A673 (cell line): ENCODE measurements around the gene HDAC10.

Experiments used
- CTCF ChIP-seq: fragments of 300-800, 200-600 bp; sonication (generic); conservative IDR thresholded peaks from 2 replicates; pipeline ENCODE4 v1.5.1; 2017; ENCODE audit warnings: low read depth, mild to moderate bottlenecking, antibody characterized with exemption, low read length, moderate library complexity, mixed read lengths
- EZH2 ChIP-seq: fragments of 200-600 bp; sonication (generic); IDR thresholded peaks from 2 replicates; pipeline ENCODE4 v1.6.1; 2017; ENCODE audit warnings: borderline replicate concordance, low read depth, mild to moderate bottlenecking, mixed read lengths, antibody characterized with exemption, low read length; ENCODE audit not compliant: poor library complexity, severe bottlenecking

GRCh38 chr22:50216684-50217520 is 34.2 kb downstream of the HDAC10 start:
- TF ChIP-seq EZH2 (no peak), CTCF (no peak)
